IMR-90 (cell line): ENCODE data around the gene DENND1B.

Experiments
- CHD1 ChIP-seq: IDR thresholded peaks from 2 replicates; pipeline ENCODE4 v1.6.1; 2012; ENCODE audit warnings: low read depth, low read length, improper control_type of control experiment
- RFX5 ChIP-seq: IDR thresholded peaks from 2 replicates; pipeline ENCODE4 v1.8.0; 2012; ENCODE audit warnings: low read depth, mild to moderate bottlenecking, low read length, moderate library complexity
- TF ChIP-seq, protein P1 (sequence below): conservative IDR thresholded peaks from 2 replicates; pipeline ENCODE4 v1.5.1; 2012; ENCODE audit warnings: mild to moderate bottlenecking, low read depth, low read length, improper control_type of control experiment

DNA sequence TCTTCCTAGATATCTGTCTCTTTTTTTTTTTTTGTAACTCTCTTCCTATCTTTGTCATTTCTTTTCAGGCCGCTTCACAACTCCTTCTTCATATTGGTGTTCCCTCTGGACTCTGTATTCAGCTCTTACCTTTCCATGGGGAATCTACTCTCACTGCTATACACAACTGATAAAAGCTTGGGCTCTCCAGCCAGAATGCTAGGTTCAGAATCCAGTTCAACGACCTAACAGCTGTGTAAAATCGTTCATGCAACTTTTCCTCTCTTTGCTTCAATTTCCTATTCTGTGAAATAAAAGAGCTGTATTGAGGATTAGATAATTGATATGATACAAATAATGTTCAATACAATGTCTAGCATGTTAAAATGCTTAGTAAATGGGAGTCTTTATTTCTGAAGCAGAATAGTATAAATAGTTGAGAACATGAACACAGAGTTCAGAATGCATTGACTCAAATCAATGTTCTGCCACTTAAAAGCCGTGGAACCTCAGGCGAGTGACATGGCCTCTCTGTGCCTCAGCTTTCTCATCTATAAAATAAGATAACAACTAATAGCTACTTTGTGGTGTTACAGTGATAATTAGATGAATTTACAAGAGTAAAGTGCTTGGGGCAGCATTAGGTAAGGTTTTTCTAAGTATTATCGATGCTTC, 88.5 kb downstream of the DENND1B start:
- TF ChIP-seq, protein P1, sequence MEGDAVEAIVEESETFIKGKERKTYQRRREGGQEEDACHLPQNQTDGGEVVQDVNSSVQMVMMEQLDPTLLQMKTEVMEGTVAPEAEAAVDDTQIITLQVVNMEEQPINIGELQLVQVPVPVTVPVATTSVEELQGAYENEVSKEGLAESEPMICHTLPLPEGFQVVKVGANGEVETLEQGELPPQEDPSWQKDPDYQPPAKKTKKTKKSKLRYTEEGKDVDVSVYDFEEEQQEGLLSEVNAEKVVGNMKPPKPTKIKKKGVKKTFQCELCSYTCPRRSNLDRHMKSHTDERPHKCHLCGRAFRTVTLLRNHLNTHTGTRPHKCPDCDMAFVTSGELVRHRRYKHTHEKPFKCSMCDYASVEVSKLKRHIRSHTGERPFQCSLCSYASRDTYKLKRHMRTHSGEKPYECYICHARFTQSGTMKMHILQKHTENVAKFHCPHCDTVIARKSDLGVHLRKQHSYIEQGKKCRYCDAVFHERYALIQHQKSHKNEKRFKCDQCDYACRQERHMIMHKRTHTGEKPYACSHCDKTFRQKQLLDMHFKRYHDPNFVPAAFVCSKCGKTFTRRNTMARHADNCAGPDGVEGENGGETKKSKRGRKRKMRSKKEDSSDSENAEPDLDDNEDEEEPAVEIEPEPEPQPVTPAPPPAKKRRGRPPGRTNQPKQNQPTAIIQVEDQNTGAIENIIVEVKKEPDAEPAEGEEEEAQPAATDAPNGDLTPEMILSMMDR: no peak
- TF ChIP-seq CHD1: no peak
- no peak for TF ChIP-seq RFX5
